Stomach (tissue), 9 donors: Measurements from ENCODE around the gene ESR1. TPM values are rescaled to one million over a fixed set of nuclear protein-coding genes. Genes with fewer than 3 reads are reported as not detected.

Experiments
- DNase-seq, 2 donors: peaks; one replicate each; pipeline versions ENCODE4 v3.0.0 to v3.0.0-alpha.2; 2013 to 2019
- H3K27ac ChIP-seq, 5 donors: fragments of 200-600 bp in 4 of 5; sonication (generic) in 4 of 5; one replicate each; pipeline ENCODE4 v1.5.1; 2013 to 2019; ENCODE audit warnings: mild to moderate bottlenecking in 1 of 5, moderate library complexity in 1 of 5
- H3K27me3 ChIP-seq, 3 donors: fragments of 200-600 bp; sonication (generic); one replicate each; pipeline ENCODE4 v1.5.1; 2017 to 2019; ENCODE audit warnings: mixed run types in 1 of 3
- H3K36me3 ChIP-seq, 4 donors: fragments of 200-600 bp; sonication (generic); 1 replicate in 3 of 4; 2 replicates in 1 of 4; pipeline ENCODE4 v1.5.1; 2016 to 2019
- H3K4me1 ChIP-seq, 4 donors: fragments of 200-600 bp; sonication (generic); one replicate each; pipeline ENCODE4 v1.5.1; 2016 to 2019
- H3K4me3 ChIP-seq, 4 donors: fragments of 200-600 bp; sonication (generic) in 3 of 4; one replicate each; pipeline ENCODE4 v1.5.1; 2016 to 2019; ENCODE audit warnings: mild to moderate bottlenecking in 1 of 4
- H3K9me3 ChIP-seq, 4 donors: fragments of 200-600 bp; sonication (generic); one replicate each; pipeline ENCODE4 v1.5.1; 2016 to 2019
- CTCF ChIP-seq, 7 experiments: fragments of 450-650 bp in 4 of 7; fragments of 200-600 bp in 3 of 7; sonication (generic) in 3 of 7; IDR thresholded peaks; one replicate each; pipeline ENCODE4 v1.5.1; 2016 to 2019; ENCODE audit warnings: antibody characterized with exemption in 7 of 7, control low read depth in 2 of 7, mild to moderate bottlenecking in 1 of 7
- EP300 ChIP-seq: sonication (generic); formaldehyde crosslinking; IDR thresholded peaks from one replicate; pipeline ENCODE4 v1.6.1; 2017; ENCODE audit warnings: antibody characterized with exemption
- POLR2A ChIP-seq, 4 donors: fragments of 450-650 bp; IDR thresholded peaks; one replicate each; pipeline ENCODE4 v1.6.1; 2016; ENCODE audit warnings: antibody characterized with exemption in 4 of 4, control low read depth in 2 of 4, mild to moderate bottlenecking in 1 of 4, moderate library complexity in 1 of 4
- POLR2AphosphoS5 ChIP-seq, 3 donors: sonication (generic); formaldehyde crosslinking; IDR thresholded peaks; one replicate each; pipeline ENCODE4 v1.6.1; 2016; ENCODE audit warnings: antibody characterized with exemption in 3 of 3
- WGBS, 5 donors: extraction: QIAGEN DNeasy Blood & Tissue Kit in 3 of 5; methylation state at CpG; one replicate each; pipeline versions ENCODE4 v1.1.5 to v1.1.7; 2013 to 2018; 5-methylcytosine and 5-hydroxymethylcytosine counted together
- intact Hi-C: fragments of 100-400 bp; cut with DNase I; formaldehyde crosslinking; loops from one replicate; pipeline ENCODE4 v1.15.1; 2023; ENCODE audit warnings: low total_unique reads
- polyA plus RNA-seq, 3 donors: library from polyadenylated mRNA; stranded (reverse); fragments of 200-250 nt; gene quantifications; one replicate each; pipeline ENCODE4 v1.2.3, GENCODE V29; 2013
- total RNA-seq, 5 donors: library from RNA; depleted of rRNA; stranded (reverse); fragments of >200 nt; gene quantifications; one replicate each; pipeline versions ENCODE4 v1.1.0 to v1.2.3, GENCODE V29; 2014 to 2016
- donor health status: healthy with polysubstance abuse.
- donor health status: Bipolar disorder and iron deficiency.
- donor health status: healthy.

ESR1 gene
- total and polyA plus RNA-seq, 8 donors: 0.05 to 2.0 (median 1.8) TPM; not detected in 3

GRCh38 chr6:152147269-152147668 is 339.8 kb downstream of the ESR1 start:
- no peaks in the 10 kb centered on the region for H3K9me3 ChIP-seq
- DNase-seq: no peak
- no peaks in the 10 kb centered on the region for H3K4me1 ChIP-seq
- intact Hi-C loops: no loop called here
- H3K27ac ChIP-seq: no peak overlapping the region
- H3K27me3 ChIP-seq: no peaks in the 10 kb centered on the region
- TF ChIP-seq POLR2AphosphoS5 (IDR thresholded peaks at IDR 0.05): no peak
- TF ChIP-seq POLR2A (IDR thresholded peaks at IDR 0.05): no peak
- TF ChIP-seq CTCF (IDR thresholded peaks at IDR 0.05): no peak
- no peak for TF ChIP-seq EP300
- WGBS, 5 donors: 90 to 97% (median 93%) methylated on average over 6 of the region's 6 CpGs
- H3K36me3 ChIP-seq: peaks cover 43 to 98% (median 93%) of the 10 kb centered on the region in 4 donors
- no peak overlapping the region for H3K4me3 ChIP-seq

DNA sequence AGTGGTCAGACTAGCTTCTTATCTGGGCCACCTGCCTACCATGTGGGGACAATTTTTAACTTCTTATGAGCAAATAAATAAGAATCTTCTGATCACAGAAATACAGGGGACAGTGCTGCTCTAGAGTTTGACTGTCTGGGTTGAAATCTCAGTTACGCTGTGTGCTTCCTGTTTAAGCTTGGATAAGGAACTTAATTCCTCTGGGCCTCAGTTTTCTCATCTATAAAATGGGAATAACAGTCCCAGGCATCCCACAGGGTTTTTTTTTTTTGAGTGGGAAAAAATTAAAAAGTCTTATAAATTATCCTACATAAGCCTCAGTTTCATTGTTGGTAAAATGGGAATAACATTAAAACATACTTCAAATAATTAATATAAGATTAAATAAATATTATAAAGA is 340.9 kb downstream of the ESR1 start:
- Histone ChIP-seq H3K9me3 (no peaks in the 10 kb centered on the region), H3K4me3 (no peak overlapping the region), H3K36me3 (peaks cover 38 to 100% (median 90%) of the 10 kb centered on the region in 4 donors), H3K27ac (no peak overlapping the region), H3K4me1 (no peaks in the 10 kb centered on the region), H3K27me3 (no peaks in the 10 kb centered on the region)
- TF ChIP-seq EP300: no peak
- no peak for TF ChIP-seq CTCF (IDR thresholded peaks at IDR 0.05)
- 95 to 100% (median 97%) methylated on average over 1 of the region's 1 CpG for WGBS, 5 donors
- intact Hi-C loops: no loop called here
- DNase-seq: no peak

DNA sequence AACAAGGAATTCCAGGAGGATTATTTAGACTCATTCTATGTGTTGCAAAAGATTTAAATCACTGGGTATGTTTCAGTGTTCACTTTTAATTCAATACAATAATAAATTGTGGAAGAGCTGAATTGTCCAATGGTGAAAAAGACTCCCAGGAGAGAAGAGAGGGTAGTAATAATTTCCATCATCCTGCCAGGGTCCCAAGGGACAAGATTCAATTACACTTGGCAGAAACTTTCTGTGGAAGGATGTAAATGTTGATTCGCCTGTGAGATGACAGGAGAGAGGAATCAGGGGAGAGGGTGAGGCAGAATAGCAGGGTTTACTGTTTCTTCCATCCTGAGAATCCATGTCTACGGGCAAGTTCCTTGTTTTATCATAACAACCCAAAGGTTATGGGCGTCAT is 342.7 kb downstream of the ESR1 start:
- WGBS, 5 donors: 77 to 90% (median 87%) methylated on average over 3 of the region's 3 CpGs
- TF ChIP-seq EP300: no peak
- no peak for TF ChIP-seq POLR2AphosphoS5 (IDR thresholded peaks at IDR 0.05)
- TF ChIP-seq CTCF (IDR thresholded peaks at IDR 0.05): no peak
- TF ChIP-seq POLR2A (IDR thresholded peaks at IDR 0.05): no peak
- Histone ChIP-seq H3K27ac (no peak overlapping the region), H3K36me3 (peaks cover 42 to 99% (median 93%) of the 10 kb centered on the region in 4 donors), H3K4me3 (no peak overlapping the region), H3K9me3 (no peaks in the 10 kb centered on the region), H3K4me1 (no peaks in the 10 kb centered on the region), H3K27me3 (no peaks in the 10 kb centered on the region)
- intact Hi-C loops: no loop called here
- no peak for DNase-seq

DNA sequence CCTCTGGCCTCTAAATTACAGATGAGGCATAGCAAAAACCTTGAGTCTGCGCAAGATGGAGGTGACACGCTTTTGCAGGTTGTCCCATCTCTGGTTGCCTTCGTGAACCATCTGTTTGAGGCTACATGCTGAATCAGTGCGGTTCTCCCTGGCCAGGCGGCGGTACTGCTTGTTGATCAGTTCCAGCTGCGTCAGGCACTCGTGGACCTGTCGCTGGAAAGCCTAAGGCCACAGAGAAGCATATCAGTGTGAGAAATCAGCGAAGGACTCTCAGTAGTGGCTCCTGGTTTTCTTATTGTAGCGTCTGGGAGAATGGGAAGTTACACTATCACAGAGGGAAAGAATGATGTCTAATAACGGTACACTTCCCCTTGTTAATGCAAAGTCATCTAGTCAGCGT is 344.4 kb downstream of the ESR1 start:
- Histone ChIP-seq H3K27me3 (no peaks in the 10 kb centered on the region), H3K9me3 (no peaks in the 10 kb centered on the region), H3K36me3 (peaks cover 41 to 95% (median 92%) of the 10 kb centered on the region in 4 donors), H3K4me3 (no peak overlapping the region), H3K27ac (no peak overlapping the region), H3K4me1 (no peaks in the 10 kb centered on the region)
- 86 to 91% (median 90%) methylated on average over 13 of the region's 13 CpGs for WGBS, 5 donors
- intact Hi-C loops: no loop called here
- TF ChIP-seq CTCF (IDR thresholded peaks at IDR 0.05): no peak
- TF ChIP-seq EP300: no peak
- no peak for TF ChIP-seq POLR2A (IDR thresholded peaks at IDR 0.05)
- TF ChIP-seq POLR2AphosphoS5 (IDR thresholded peaks at IDR 0.05): no peak
- DNase-seq: no peak
